Left lung (tissue), 10 donors: ENCODE data around the gene ATAD2B. TPM values are rescaled to one million over a fixed set of nuclear protein-coding genes. Genes with fewer than 3 reads are reported as not detected.
"Not testable (repeated sequence)": the region's sequence is repeated elsewhere in the genome, so short reads cannot be mapped to it uniquely, and the experiment has no call there.

Experiments
- ATAC-seq: fragments of 200-7000 bp; cut with Tn5 transposase; one replicate; pipeline ENCODE4 v1.9.1; 2020; ENCODE audit warnings: moderate library complexity
- DNase-seq, 4 donors: peaks; one replicate each; pipeline ENCODE4 v3.0.0-alpha.2; 2013 to 2020
- H3K27ac ChIP-seq, 2 donors: fragments of 200-600 bp; sonication (generic) in 1 of 2; one replicate each; pipeline versions ENCODE4 v1.5.0 to v1.8.0; 2020 to 2021
- H3K27me3 ChIP-seq, 2 donors: fragments of 200-600 bp; sonication (generic) in 1 of 2; one replicate each; pipeline versions ENCODE4 v1.5.0 to v1.8.0; 2020 to 2021
- H3K36me3 ChIP-seq, 2 donors: fragments of 200-600 bp; sonication (generic) in 1 of 2; one replicate each; pipeline versions ENCODE4 v1.5.0 to v1.8.0; 2020 to 2021
- H3K4me1 ChIP-seq, 2 donors: fragments of 200-600 bp; one replicate each; pipeline ENCODE4 v1.8.0; 2021
- H3K4me3 ChIP-seq, 2 donors: fragments of 200-600 bp; sonication (generic) in 1 of 2; one replicate each; pipeline versions ENCODE4 v1.5.0 to v1.8.0; 2020 to 2021; ENCODE audit warnings: mild to moderate bottlenecking in 1 of 2
- H3K9me3 ChIP-seq, 2 donors: fragments of 200-600 bp; sonication (generic) in 1 of 2; one replicate each; pipeline versions ENCODE4 v1.5.0 to v1.8.0; 2020 to 2021
- intact Hi-C, 2 donors: fragments of 100-400 bp; cut with DNase I; formaldehyde crosslinking; loops; one replicate each; pipeline versions ENCODE4 v1.11.2 to v1.14.2; 2022
- polyA plus RNA-seq, 6 donors: library from polyadenylated mRNA; unstranded; fragments of 120-200 nt; gene quantifications; one replicate each; pipeline ENCODE4 v1.2.1, GENCODE V29; 2013; ENCODE audit not compliant: insufficient read length in 6 of 6
- total RNA-seq, 2 donors: library from RNA; stranded (reverse); fragmentation: NEBNext Ultra II Directional; extraction: Animal tissue kit (Norgen Biotek cat#: 25700); gene quantifications; one replicate each; pipeline ENCODE4 v1.2.1, GENCODE V29; 2021
- TF ChIP-seq, protein P1 (sequence below), 2 donors: fragments of 200-600 bp; sonication (generic) in 1 of 2; IDR thresholded peaks; one replicate each; pipeline versions ENCODE4 v1.5.0 to v1.8.0; 2021; ENCODE audit warnings: antibody characterized with exemption in 2 of 2
- donor health status: DM: no; HTN: yes; CAD: no.
- donor health status: DM: no; HTN: no; CAD: no.

Gene ATAD2B
- total and polyA plus RNA-seq, 8 donors = 20.1 to 27.4 (median 24.6) TPM

GRCh38 chr2:23746141-23746863, 180.6 kb downstream of the ATAD2B start:
- TF ChIP-seq, protein P1, sequence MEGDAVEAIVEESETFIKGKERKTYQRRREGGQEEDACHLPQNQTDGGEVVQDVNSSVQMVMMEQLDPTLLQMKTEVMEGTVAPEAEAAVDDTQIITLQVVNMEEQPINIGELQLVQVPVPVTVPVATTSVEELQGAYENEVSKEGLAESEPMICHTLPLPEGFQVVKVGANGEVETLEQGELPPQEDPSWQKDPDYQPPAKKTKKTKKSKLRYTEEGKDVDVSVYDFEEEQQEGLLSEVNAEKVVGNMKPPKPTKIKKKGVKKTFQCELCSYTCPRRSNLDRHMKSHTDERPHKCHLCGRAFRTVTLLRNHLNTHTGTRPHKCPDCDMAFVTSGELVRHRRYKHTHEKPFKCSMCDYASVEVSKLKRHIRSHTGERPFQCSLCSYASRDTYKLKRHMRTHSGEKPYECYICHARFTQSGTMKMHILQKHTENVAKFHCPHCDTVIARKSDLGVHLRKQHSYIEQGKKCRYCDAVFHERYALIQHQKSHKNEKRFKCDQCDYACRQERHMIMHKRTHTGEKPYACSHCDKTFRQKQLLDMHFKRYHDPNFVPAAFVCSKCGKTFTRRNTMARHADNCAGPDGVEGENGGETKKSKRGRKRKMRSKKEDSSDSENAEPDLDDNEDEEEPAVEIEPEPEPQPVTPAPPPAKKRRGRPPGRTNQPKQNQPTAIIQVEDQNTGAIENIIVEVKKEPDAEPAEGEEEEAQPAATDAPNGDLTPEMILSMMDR (IDR thresholded peaks at IDR 0.05) = no peak
- Histone ChIP-seq H3K36me3 (peaks cover 0 to 10% of the 10 kb centered on the region in 2 donors), H3K4me3 (no peak overlapping the region), H3K9me3 (peaks cover 0 to 2% of the 10 kb centered on the region in 2 donors), H3K27me3 (no peaks in the 10 kb centered on the region), H3K27ac (no peak overlapping the region), H3K4me1 (no peaks in the 10 kb centered on the region)
- no peak for DNase-seq
- ATAC-seq = no peak
- intact Hi-C loops = no loop called here

DNA sequence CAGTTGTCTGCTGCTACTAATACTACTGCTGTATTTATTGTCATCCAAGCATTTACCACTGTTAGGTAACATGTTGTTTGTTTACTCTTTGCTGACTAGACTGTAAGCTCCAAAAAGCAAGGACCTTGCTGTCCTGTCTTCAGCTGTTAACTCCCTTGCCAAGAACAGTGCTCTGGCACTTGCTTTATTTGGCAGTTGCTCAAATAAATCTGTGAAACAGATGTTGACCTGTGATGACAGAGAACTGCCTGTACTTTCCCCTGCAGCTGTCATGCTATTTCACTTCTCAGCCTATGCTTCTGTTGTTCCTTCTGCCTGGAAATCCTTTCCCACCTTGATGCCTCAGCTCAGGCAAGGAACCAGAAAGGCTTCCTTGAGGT, 181.2 kb downstream of the ATAD2B start:
- no peaks in the 10 kb centered on the region for H3K27me3 ChIP-seq
- no peak for ATAC-seq

DNA sequence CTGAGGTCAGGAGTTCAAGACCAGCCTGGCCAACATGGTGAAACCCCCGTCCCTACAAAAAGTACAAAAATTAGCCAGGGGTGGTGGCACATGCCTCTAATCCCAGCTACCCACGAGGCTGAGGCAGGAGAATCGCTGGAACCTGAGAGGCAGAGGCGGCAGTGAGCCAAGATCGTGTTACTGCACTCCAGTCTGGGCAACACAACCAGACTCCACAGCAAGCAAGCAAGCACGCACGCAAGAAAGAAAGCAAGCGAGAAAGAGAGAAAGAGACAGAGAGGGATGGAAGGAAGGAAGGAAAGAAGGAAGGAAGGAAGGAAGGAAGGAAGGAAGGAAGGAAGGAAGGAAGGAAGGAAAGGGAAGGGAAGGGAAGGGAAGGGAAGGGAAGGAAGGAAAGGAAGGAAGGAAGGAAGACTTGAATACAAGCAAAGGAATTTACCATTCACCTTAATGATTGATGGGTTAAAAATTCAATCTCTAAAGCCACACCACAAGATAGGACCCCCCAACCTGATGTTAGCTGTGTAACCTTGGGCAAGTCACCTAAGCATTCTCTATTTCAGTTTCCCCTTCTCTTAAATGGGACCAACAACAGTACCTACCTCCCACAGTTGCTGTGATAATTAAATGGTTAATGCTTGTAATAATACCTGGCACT, 181.7 kb downstream of the ATAD2B start:
- intact Hi-C loops = no loop called here
- H3K27me3 ChIP-seq = no peaks in the 10 kb centered on the region
- H3K4me1 ChIP-seq = no peaks in the 10 kb centered on the region
- peaks cover 0 to under 1% of the 10 kb centered on the region in 2 donors for H3K36me3 ChIP-seq
- H3K4me3 ChIP-seq = no peak overlapping the region
- H3K9me3 ChIP-seq = peaks cover 0 to 2% of the 10 kb centered on the region in 2 donors
- ATAC-seq (no peak), DNase-seq (peak in 1 of 4 donors; percentile 17)
- H3K27ac ChIP-seq = no peak overlapping the region
- TF ChIP-seq, protein P1 (IDR thresholded peaks at IDR 0.05) = no peak

More for the DNA sequence above, 181.2 kb downstream of the ATAD2B start:
- H3K4me3 ChIP-seq = no peak overlapping the region
- TF ChIP-seq, protein P1 (IDR thresholded peaks at IDR 0.05) = no peak
- no peaks in the 10 kb centered on the region for H3K4me1 ChIP-seq
- peaks cover 0 to 2% of the 10 kb centered on the region in 2 donors for H3K9me3 ChIP-seq
- H3K36me3 ChIP-seq = peaks cover 0 to 6% of the 10 kb centered on the region in 2 donors
- intact Hi-C loops = no loop called here
- H3K27ac ChIP-seq = no peak overlapping the region
- DNase-seq = peak in 1 of 4 donors; percentile 28

GRCh38 chr2:23736783-23737182, 190.1 kb downstream of the ATAD2B start:
- H3K9me3 ChIP-seq, intact Hi-C loops, H3K4me3 ChIP-seq, ATAC-seq, H3K27ac ChIP-seq, DNase-seq, H3K4me1 ChIP-seq, H3K27me3 ChIP-seq: not testable (repeated sequence)
- peaks cover 0 to 23% of the 10 kb centered on the region in 2 donors for H3K36me3 ChIP-seq

GRCh38 chr2:23734416-23734815, 192.5 kb downstream of the ATAD2B start:
- no peak for DNase-seq
- ATAC-seq = no peak
- Histone ChIP-seq H3K4me3 (no peak overlapping the region), H3K27ac (no peak overlapping the region), H3K9me3 (no peaks in the 10 kb centered on the region), H3K27me3 (no peaks in the 10 kb centered on the region), H3K36me3 (peaks cover 0 to 23% of the 10 kb centered on the region in 2 donors), H3K4me1 (no peaks in the 10 kb centered on the region)
- intact Hi-C loops = no loop called here
- TF ChIP-seq, protein P1 (IDR thresholded peaks at IDR 0.05) = no peak

DNA sequence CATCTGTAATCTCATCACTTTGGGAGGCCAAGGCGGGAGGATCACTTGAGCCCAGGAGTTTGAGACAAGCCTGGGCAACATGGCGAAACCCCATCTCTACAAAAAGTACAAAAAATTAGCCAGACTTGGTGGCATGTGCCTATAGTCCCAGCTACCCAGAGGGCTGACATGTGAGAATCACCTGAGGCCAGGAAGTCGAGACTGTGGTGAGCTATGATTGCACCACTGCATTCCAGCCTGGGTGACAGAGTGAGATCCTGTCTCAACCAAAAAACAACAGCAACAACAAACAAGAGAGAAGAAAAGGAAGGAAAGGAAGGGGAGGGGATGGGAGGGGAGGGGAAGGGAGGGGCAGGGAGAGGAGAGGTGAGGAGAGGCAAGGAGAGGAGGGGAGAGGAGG, 203.9 kb downstream of the ATAD2B start:
- H3K4me3 ChIP-seq, H3K27ac ChIP-seq, DNase-seq, H3K4me1 ChIP-seq, H3K27me3 ChIP-seq, ATAC-seq, intact Hi-C loops: not testable (repeated sequence)
- peaks cover 0 to 21% of the 10 kb centered on the region in 2 donors for H3K36me3 ChIP-seq
- peaks cover 0 to 20% of the 10 kb centered on the region in 2 donors for H3K9me3 ChIP-seq
